GM12864 (cell line): ENCODE measurements around the gene PTPRD.

Source experiments
- DNase-seq: peaks from one replicate; pipeline ENCODE4 v3.0.0-alpha.2; 2011; ENCODE audit warnings: low read depth
- H3K4me3 ChIP-seq: 2 replicates; pipeline ENCODE4 v1.5.1; 2011; ENCODE audit warnings: mild to moderate bottlenecking, low read depth, low read length, control low read depth
- TF ChIP-seq, protein P1 (sequence below): IDR thresholded peaks from 2 replicates; pipeline ENCODE4 v1.5.1; 2011; ENCODE audit warnings: low read depth, mild to moderate bottlenecking, moderate library complexity, low read length, control low read depth, inconsistent platforms; ENCODE audit errors: missing control alignments

The PTPRD gene

GRCh38 chr9:9679433-9679832, 933.4 kb downstream of the PTPRD start:
- no peak overlapping the region for H3K4me3 ChIP-seq
- TF ChIP-seq, protein P1, sequence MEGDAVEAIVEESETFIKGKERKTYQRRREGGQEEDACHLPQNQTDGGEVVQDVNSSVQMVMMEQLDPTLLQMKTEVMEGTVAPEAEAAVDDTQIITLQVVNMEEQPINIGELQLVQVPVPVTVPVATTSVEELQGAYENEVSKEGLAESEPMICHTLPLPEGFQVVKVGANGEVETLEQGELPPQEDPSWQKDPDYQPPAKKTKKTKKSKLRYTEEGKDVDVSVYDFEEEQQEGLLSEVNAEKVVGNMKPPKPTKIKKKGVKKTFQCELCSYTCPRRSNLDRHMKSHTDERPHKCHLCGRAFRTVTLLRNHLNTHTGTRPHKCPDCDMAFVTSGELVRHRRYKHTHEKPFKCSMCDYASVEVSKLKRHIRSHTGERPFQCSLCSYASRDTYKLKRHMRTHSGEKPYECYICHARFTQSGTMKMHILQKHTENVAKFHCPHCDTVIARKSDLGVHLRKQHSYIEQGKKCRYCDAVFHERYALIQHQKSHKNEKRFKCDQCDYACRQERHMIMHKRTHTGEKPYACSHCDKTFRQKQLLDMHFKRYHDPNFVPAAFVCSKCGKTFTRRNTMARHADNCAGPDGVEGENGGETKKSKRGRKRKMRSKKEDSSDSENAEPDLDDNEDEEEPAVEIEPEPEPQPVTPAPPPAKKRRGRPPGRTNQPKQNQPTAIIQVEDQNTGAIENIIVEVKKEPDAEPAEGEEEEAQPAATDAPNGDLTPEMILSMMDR = no peak
- no peak for DNase-seq

GRCh38 chr9:9674461-9674860, 938.3 kb downstream of the PTPRD start:
- TF ChIP-seq, protein P1 = no peak
- no peak for DNase-seq
- H3K4me3 ChIP-seq = no peak overlapping the region

- H3K4me3 ChIP-seq = no peak overlapping the region
- TF ChIP-seq, protein P1 = no peak
- DNase-seq = no peak
These were observed 942.3 kb downstream of the PTPRD start for GRCh38 chr9:9670454-9670853.

- no peak overlapping the region for H3K4me3 ChIP-seq
- TF ChIP-seq, protein P1 = no peak
- no peak for DNase-seq
These were observed 967.8 kb downstream of the PTPRD start for GRCh38 chr9:9645006-9645405.

- H3K4me3 ChIP-seq = no peak overlapping the region
- no peak for DNase-seq
- TF ChIP-seq, protein P1 = no peak
These were observed 981.5 kb downstream of the PTPRD start for GRCh38 chr9:9631284-9631683.

- no peak for DNase-seq
- TF ChIP-seq, protein P1 = no peak
- H3K4me3 ChIP-seq = no peak overlapping the region
These were observed 987.6 kb downstream of the PTPRD start for GRCh38 chr9:9625248-9625647.

DNA sequence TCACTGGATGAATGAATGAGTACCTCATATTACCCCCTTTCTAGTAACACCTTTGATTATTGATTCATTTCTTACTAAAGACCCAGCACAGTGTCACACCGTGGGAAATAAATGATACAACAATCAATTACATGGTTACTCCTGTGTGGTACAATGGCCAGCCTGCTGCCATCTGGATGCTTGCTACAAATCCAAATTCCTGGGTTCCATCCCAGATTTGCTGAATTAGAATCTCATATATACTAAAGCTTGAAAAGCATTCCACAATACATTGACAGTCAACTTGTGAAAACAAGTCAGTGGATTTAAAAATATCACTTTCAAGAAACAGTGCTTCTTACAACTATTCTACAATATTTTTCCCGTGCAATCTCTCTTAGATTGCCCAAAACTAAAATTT, 989.3 kb downstream of the PTPRD start:
- DNase-seq = no peak
- H3K4me3 ChIP-seq = no peak overlapping the region
- TF ChIP-seq, protein P1 = no peak
